IMR-90 (cell line): ENCODE measurements around the gene TTC16. TPM values are rescaled to one million over a fixed set of nuclear protein-coding genes. Genes with fewer than 3 reads are reported as not detected.

ENCODE experiments used
- ATAC-seq: fragments of 200-7000 bp; cut with Tn5 transposase; 2 replicates; pipeline ENCODE4 v1.9.1; 2020; ENCODE audit warnings: low read depth, mild to moderate bottlenecking, moderate library complexity
- BruUV-seq: library from RNA; stranded (reverse); fragments of 400-500 nt; replicated peaks from 2 replicates; lab custom pipeline; 2021; lab: Mats Ljungman, UMichigan
- CTCF ChIA-PET: fragments of 300-600 bp; formaldehyde crosslinking; extraction: SDS; loops from one replicate; lab custom pipeline; 2021; ENCODE audit warnings: antibody characterized with exemption; lab: Yijun Ruan, JAX
- POLR2A ChIA-PET: fragments of 300-600 bp; sonication (Branson Sonifier 250); formaldehyde crosslinking; loops from one replicate; lab custom pipeline; 2022; ENCODE audit warnings: antibody characterized with exemption; ENCODE audit not compliant: unreplicated experiment; lab: Charles Lee
- DNase-seq: peaks from one replicate; pipeline ENCODE4 v3.0.0; 2013
- H2AFZ ChIP-seq: replicated peaks from 2 replicates; pipeline ENCODE3; 2013; ENCODE audit warnings: low read length, mild to moderate bottlenecking; ENCODE audit not compliant: poor library complexity
- H2AK5ac ChIP-seq: 2 replicates; pipeline ENCODE4 v1.6.1; 2013; ENCODE audit warnings: low read depth, low read length, inconsistent platforms
- H2AK9ac ChIP-seq: replicated peaks from 2 replicates; pipeline ENCODE3; 2013; ENCODE audit warnings: mild to moderate bottlenecking, low read depth, low read length, moderate library complexity; ENCODE audit not compliant: poor library complexity
- H2BK120ac ChIP-seq: 2 replicates; pipeline ENCODE4 v1.6.1; 2013; ENCODE audit warnings: low read depth, low read length, inconsistent platforms
- H2BK15ac ChIP-seq: 3 replicates; pipeline ENCODE4 v1.6.1; 2013; ENCODE audit warnings: low read depth, low read length, inconsistent platforms
- H2BK20ac ChIP-seq: 2 replicates; pipeline ENCODE4 v1.6.1; 2013; ENCODE audit warnings: low read depth, mild to moderate bottlenecking, inconsistent platforms, low read length, moderate library complexity
- H2BK5ac ChIP-seq: 2 replicates; pipeline ENCODE4 v1.6.1; 2013; ENCODE audit warnings: mild to moderate bottlenecking, low read depth, low read length, inconsistent platforms; ENCODE audit not compliant: poor library complexity, severe bottlenecking
- H3K14ac ChIP-seq: replicated peaks from 2 replicates; pipeline ENCODE4 v1.6.1; 2013; ENCODE audit warnings: low read depth, low read length, inconsistent platforms
- H3K18ac ChIP-seq: 2 replicates; pipeline ENCODE4 v1.6.1; 2013; ENCODE audit warnings: low read depth, low read length, control low read depth
- H3K23ac ChIP-seq: 2 replicates; pipeline ENCODE4 v1.6.1; 2013; ENCODE audit warnings: low read depth, low read length, inconsistent platforms
- H3K27ac ChIP-seq: 2 replicates; pipeline ENCODE4 v1.5.1; 2013; ENCODE audit warnings: mild to moderate bottlenecking, control low read depth, low read length; ENCODE audit not compliant: insufficient read depth
- H3K27me3 ChIP-seq: 2 replicates; pipeline ENCODE4 v1.6.1; 2013; ENCODE audit warnings: low read length; ENCODE audit not compliant: control insufficient read depth, insufficient read depth
- H3K36me3 ChIP-seq: 2 replicates; pipeline ENCODE4 v1.6.1; 2013; ENCODE audit warnings: low read length, mixed read lengths; ENCODE audit not compliant: control insufficient read depth, insufficient read depth
- H3K4ac ChIP-seq: 2 replicates; pipeline ENCODE4 v1.6.1; 2013; ENCODE audit warnings: low read depth, low read length, inconsistent platforms
- H3K4me1 ChIP-seq: 2 replicates; pipeline ENCODE4 v1.6.1; 2013; ENCODE audit warnings: low read length, mixed read lengths; ENCODE audit not compliant: control insufficient read depth, insufficient read depth
- H3K4me2 ChIP-seq: 2 replicates; pipeline ENCODE4 v1.6.1; 2013; ENCODE audit warnings: low read depth, mild to moderate bottlenecking, control low read depth, low read length, moderate library complexity
- H3K4me3 ChIP-seq: 2 replicates; pipeline ENCODE4 v1.5.1; 2013; ENCODE audit warnings: low read depth, mild to moderate bottlenecking, control low read depth, low read length, moderate library complexity; ENCODE audit not compliant: insufficient read depth
- H3K56ac ChIP-seq: 2 replicates; pipeline ENCODE4 v1.6.1; 2013; ENCODE audit warnings: low read length, inconsistent platforms; ENCODE audit not compliant: insufficient read depth; ENCODE audit errors: extremely low read depth
- H3K79me1 ChIP-seq, 2 experiments: 2 replicates each; pipeline ENCODE4 v1.6.1; 2013; ENCODE audit warnings: low read length in 2 of 2, inconsistent platforms in 1 of 2, low read depth in 1 of 2
- H3K9ac ChIP-seq: 2 replicates; pipeline ENCODE4 v1.6.1; 2013; ENCODE audit warnings: low read depth, low read length, control low read depth
- H3K9me1 ChIP-seq: 2 replicates; pipeline ENCODE4 v1.6.1; 2013; ENCODE audit warnings: low read length, inconsistent platforms; ENCODE audit not compliant: insufficient read depth
- H3K9me3 ChIP-seq: 2 replicates; pipeline ENCODE4 v1.6.1; 2013; ENCODE audit warnings: low read length; ENCODE audit not compliant: control insufficient read depth, insufficient read depth
- H4K20me1 ChIP-seq: 2 replicates; pipeline ENCODE4 v1.6.1; 2013; ENCODE audit warnings: low read length, inconsistent platforms; ENCODE audit not compliant: insufficient read depth
- H4K5ac ChIP-seq: 2 replicates; pipeline ENCODE4 v1.6.1; 2013; ENCODE audit warnings: mild to moderate bottlenecking, low read depth, low read length, control low read depth
- H4K8ac ChIP-seq, 2 experiments: 2 replicates each; pipeline ENCODE4 v1.6.1; 2013; ENCODE audit warnings: low read depth in 2 of 2, low read length in 2 of 2, control low read depth in 1 of 2, inconsistent platforms in 1 of 2
- H4K91ac ChIP-seq: 2 replicates; pipeline ENCODE4 v1.6.1; 2013; ENCODE audit warnings: low read depth, low read length, inconsistent platforms; ENCODE audit not compliant: insufficient read depth
- BHLHE40 ChIP-seq: fragments of 150-350 bp; IDR thresholded peaks from 2 replicates; pipeline ENCODE4 v1.6.1; 2016; ENCODE audit warnings: mild to moderate bottlenecking, low read depth, low read length
- CEBPB ChIP-seq: IDR thresholded peaks from 2 replicates; pipeline ENCODE4 v1.6.1; 2012; ENCODE audit warnings: low read depth, low read length, improper control_type of control experiment
- CHD1 ChIP-seq: IDR thresholded peaks from 2 replicates; pipeline ENCODE4 v1.6.1; 2012; ENCODE audit warnings: low read depth, low read length, improper control_type of control experiment
- ELK1 ChIP-seq: fragments of 150-350 bp; IDR thresholded peaks from 2 replicates; pipeline ENCODE4 v1.6.1; 2016; ENCODE audit warnings: low read depth, mild to moderate bottlenecking, low read length, moderate library complexity, borderline replicate concordance
- FOS ChIP-seq: fragments of 150-350 bp; IDR thresholded peaks from 2 replicates; pipeline ENCODE4 v1.6.1; 2016; ENCODE audit warnings: low read depth, low read length
- MAFK ChIP-seq: IDR thresholded peaks from 2 replicates; pipeline ENCODE4 v1.6.1; 2012; ENCODE audit warnings: low read depth, low read length, improper control_type of control experiment
- MAZ ChIP-seq: IDR thresholded peaks from 2 replicates; pipeline ENCODE4 v1.6.1; 2012; ENCODE audit warnings: low read depth, mild to moderate bottlenecking, low read length, improper control_type of control experiment, moderate library complexity, borderline replicate concordance
- MXI1 ChIP-seq: IDR thresholded peaks from 2 replicates; pipeline ENCODE4 v1.6.1; 2012; ENCODE audit warnings: low read depth, mild to moderate bottlenecking, low read length, moderate library complexity, borderline replicate concordance
- NFE2L2 ChIP-seq: fragments of 150-350 bp; IDR thresholded peaks from 2 replicates; pipeline ENCODE4 v1.6.1; 2016; ENCODE audit warnings: low read depth, mild to moderate bottlenecking, low read length
- POLR2A ChIP-seq: IDR thresholded peaks from 2 replicates; pipeline ENCODE4 v1.6.1; 2012; ENCODE audit warnings: mild to moderate bottlenecking, low read depth, low read length
- RAD21 ChIP-seq: IDR thresholded peaks from 2 replicates; pipeline ENCODE4 v1.6.1; 2012; ENCODE audit warnings: low read length, improper control_type of control experiment
- RCOR1 ChIP-seq: IDR thresholded peaks from 2 replicates; pipeline ENCODE4 v1.6.1; 2012; ENCODE audit warnings: mild to moderate bottlenecking, low read length, improper control_type of control experiment; ENCODE audit not compliant: insufficient replicate concordance
- USF2 ChIP-seq: fragments of 150-350 bp; IDR thresholded peaks from 2 replicates; pipeline ENCODE4 v1.6.1; 2017; ENCODE audit warnings: mild to moderate bottlenecking, antibody characterized with exemption, low read length, low read depth
- WGBS, 2 experiments: methylation state at CpG; one replicate each; pipeline versions ENCODE4 v1.1.5 to v1.1.7; 2013; ENCODE audit warnings: missing lambda C conversion rate in 2 of 2; ENCODE audit not compliant: insufficient read length in 1 of 2; ENCODE audit errors: extremely low coverage in 2 of 2; 5-methylcytosine and 5-hydroxymethylcytosine counted together
- dilution Hi-C: fragments of 300-500 bp; cut with HindIII; formaldehyde crosslinking; loops from one replicate; pipeline ENCODE4 v1.14.3; 2018; ENCODE audit warnings: low sequenced_read_pairs; ENCODE audit not compliant: unreplicated experiment
- in situ Hi-C: fragments of 300-500 bp; cut with MboI; formaldehyde crosslinking; loops from 3 replicates; pipeline ENCODE4 v1.14.3; 2019; ENCODE audit warnings: low sequenced_read_pairs, inconsistent platforms, mixed read lengths
- intact Hi-C: fragments of 100-400 bp; cut with micrococcal nuclease; formaldehyde crosslinking; loops from 2 replicates; pipeline ENCODE4 v1.10.0; 2022
- polyA plus RNA-seq, 3 experiments: library from polyadenylated mRNA; depleted of rRNA; stranded (reverse); fragments of >200 nt; gene quantifications; 2 replicates each; pipeline ENCODE4 v1.2.3, GENCODE V29; 2012; ENCODE audit warnings: low replicate concordance in 1 of 3
- total RNA-seq: library from RNA; depleted of rRNA; stranded (reverse); fragments of >200 nt; gene quantifications from 2 replicates; pipeline ENCODE4 v1.2.3, GENCODE V29; 2012

TTC16 gene
- total and polyA plus RNA-seq, 2 of the 4 experiments (the other 2 are of a cell fraction) = 0.02 TPM; not detected in 1

GRCh38 chr9:127761061-127761460 lies 45.2 kb downstream of the TTC16 start:
- dilution Hi-C loops = no loop called here
- 57% methylated on average over 1 of the region's 5 CpGs; no CpG with 5 or more reads in 1 of the 2 experiments for WGBS, 2 experiments
- no peak overlapping the region for H3K14ac ChIP-seq
- no peak overlapping the region for H2BK15ac ChIP-seq
- no peak overlapping the region for H2BK120ac ChIP-seq
- H3K9me3 ChIP-seq = no peaks in the 10 kb centered on the region
- no peaks in the 10 kb centered on the region for H3K4me1 ChIP-seq
- no peak overlapping the region for H3K27ac ChIP-seq
- H4K91ac ChIP-seq = no peak overlapping the region
- no peak overlapping the region for H2AFZ ChIP-seq
- H3K9ac ChIP-seq = no peak overlapping the region
- H3K56ac ChIP-seq = no peak overlapping the region
- intact Hi-C loops = no loop called here
- BruUV-seq = no TSS peak
- no peak overlapping the region for H3K23ac ChIP-seq
- no peak overlapping the region for H3K4ac ChIP-seq
- no peak overlapping the region for H2AK5ac ChIP-seq
- peaks cover 39% of the 10 kb centered on the region for H3K27me3 ChIP-seq
- no peaks in the 10 kb centered on the region for H4K20me1 ChIP-seq
- no peak for ATAC-seq
- no peak overlapping the region for H2AK9ac ChIP-seq
- H2BK5ac ChIP-seq = no peak overlapping the region
- no peak overlapping the region for H3K18ac ChIP-seq
- H3K4me3 ChIP-seq = no peak overlapping the region
- POLR2A ChIA-PET = no interaction called here
- H3K79me1 ChIP-seq = no peaks in the 10 kb centered on the region
- no peak overlapping the region for H4K8ac ChIP-seq
- no peaks in the 10 kb centered on the region for H3K36me3 ChIP-seq
- H2BK20ac ChIP-seq = no peak overlapping the region
- DNase-seq = no peak
- H3K4me2 ChIP-seq = no peak overlapping the region
- TF ChIP-seq RCOR1 (no peak), MXI1 (no peak), FOS (no peak), RAD21 (no peak), MAZ (no peak), NFE2L2 (no peak), MAFK (no peak), CHD1 (no peak), USF2 (no peak), CEBPB (no peak), BHLHE40 (no peak), ELK1 (no peak), POLR2A (no peak)
- CTCF ChIA-PET = no interaction called here
- no peak overlapping the region for H4K5ac ChIP-seq
- in situ Hi-C loops = no loop called here
- no peaks in the 10 kb centered on the region for H3K9me1 ChIP-seq
